Endothelial cell of umbilical vein (primary cell): ENCODE results near the gene NALCN. TPM values are rescaled to one million over a fixed set of nuclear protein-coding genes. Genes with fewer than 3 reads are reported as not detected.

Source experiments
- BruUV-seq: library from RNA; stranded (reverse); fragments of 400-500 nt; replicated peaks from 2 replicates; lab custom pipeline; 2021; lab: Mats Ljungman, UMichigan
- CTCF ChIA-PET: fragments of 300-600, 350-600 bp; sonication (Branson Sonifier 250); formaldehyde crosslinking; loops from one replicate; lab custom pipeline; 2021; ENCODE audit warnings: antibody characterized with exemption, inconsistent platforms; lab: Charles Lee
- POLR2A ChIA-PET: fragments of 300-600, 350-600 bp; sonication (Branson Sonifier 250); formaldehyde crosslinking; loops from one replicate; lab custom pipeline; 2021; ENCODE audit warnings: antibody characterized with exemption, inconsistent platforms; lab: Charles Lee
- DNase-seq: peaks from one replicate; pipeline ENCODE4 v3.0.0-alpha.2; 2011; ENCODE audit warnings: low read depth, low spot score
- FAIRE-seq: peaks from 2 replicates; lab custom pipeline; 2011; peaks lifted over from hg19 to GRCh38; lab: Jason Lieb, UNC
- H2AFZ ChIP-seq: 2 replicates; pipeline ENCODE4 v1.6.0; 2012; ENCODE audit warnings: low read depth, low read length, control low read depth, inconsistent platforms
- H3K27ac ChIP-seq: 2 replicates; pipeline ENCODE4 v1.5.1; 2011; ENCODE audit warnings: low read depth, mild to moderate bottlenecking, control low read depth, low read length, moderate library complexity; ENCODE audit not compliant: insufficient read depth
- H3K27me3 ChIP-seq, 2 experiments: 2 replicates each; pipeline versions ENCODE4 v1.6.0 to v1.6.1; 2011; ENCODE audit warnings: low read length in 2 of 2, mixed read lengths in 1 of 2; ENCODE audit not compliant: control insufficient read depth in 2 of 2, insufficient read depth in 2 of 2
- H3K36me3 ChIP-seq, 2 experiments: 2 replicates in 1 of 2; 3 replicates in 1 of 2; pipeline ENCODE4 v1.5.1; 2011; ENCODE audit warnings: low read length in 2 of 2, mild to moderate bottlenecking in 1 of 2, moderate library complexity in 1 of 2; ENCODE audit not compliant: control insufficient read depth in 2 of 2, insufficient read depth in 2 of 2; ENCODE audit errors: extremely low read depth in 1 of 2
- H3K4me1 ChIP-seq: 3 replicates; pipeline ENCODE4 v1.5.1; 2011; ENCODE audit warnings: mild to moderate bottlenecking, low read length; ENCODE audit not compliant: control insufficient read depth, insufficient read depth; ENCODE audit errors: extremely low read depth
- H3K4me2 ChIP-seq: 2 replicates; pipeline ENCODE4 v1.6.1; 2011; ENCODE audit warnings: low read length, control low read depth, mixed read lengths; ENCODE audit not compliant: insufficient read depth
- H3K4me3 ChIP-seq, 3 experiments: fragments of 200-600 bp in 1 of 3; sonication (generic), shearing (Covaris generic) in 1 of 3; replicated peaks in 1 of 3; 2 replicates each; pipeline ENCODE4 v1.5.1; 2011 to 2016; ENCODE audit warnings: control low read depth in 3 of 3, low read length in 3 of 3, mild to moderate bottlenecking in 2 of 3, inconsistent platforms in 1 of 3, low read depth in 1 of 3, moderate library complexity in 1 of 3; ENCODE audit not compliant: insufficient read depth in 1 of 3
- H3K79me2 ChIP-seq: 2 replicates; pipeline ENCODE4 v1.6.0; 2012; ENCODE audit warnings: low read length, inconsistent platforms; ENCODE audit not compliant: control insufficient read depth, insufficient read depth
- H3K9ac ChIP-seq: replicated peaks from 2 replicates; pipeline ENCODE3; 2011; ENCODE audit warnings: low read length, control low read depth; ENCODE audit not compliant: insufficient read depth; ENCODE audit errors: extremely low read depth
- H3K9me1 ChIP-seq: replicated peaks from 3 replicates; pipeline ENCODE4 v1.6.0; 2011; ENCODE audit warnings: mild to moderate bottlenecking, low read length; ENCODE audit not compliant: control insufficient read depth, insufficient read depth; ENCODE audit errors: extremely low read depth
- H3K9me3 ChIP-seq: replicated peaks from 2 replicates; pipeline ENCODE4 v1.5.1; 2012; ENCODE audit warnings: low read length, inconsistent platforms; ENCODE audit not compliant: control insufficient read depth, insufficient read depth
- H4K20me1 ChIP-seq: replicated peaks from 2 replicates; pipeline ENCODE3; 2011; ENCODE audit warnings: mild to moderate bottlenecking, low read length; ENCODE audit not compliant: control insufficient read depth, insufficient read depth; ENCODE audit errors: extremely low read depth
- CTCF ChIP-seq, 2 donors: IDR thresholded peaks; 1 replicate in 1 of 2; 2 replicates in 1 of 2; pipeline ENCODE4 v1.5.1; 2011; ENCODE audit warnings: low read length in 2 of 2, mild to moderate bottlenecking in 2 of 2, moderate library complexity in 2 of 2, control low read depth in 1 of 2, inconsistent platforms in 1 of 2, low read depth in 1 of 2; ENCODE audit not compliant: insufficient read depth in 1 of 2; ENCODE audit errors: extremely low read depth in 1 of 2
- EZH2 ChIP-seq: IDR thresholded peaks from 2 replicates; pipeline ENCODE4 v1.6.1; 2012; ENCODE audit warnings: borderline replicate concordance, low read depth, mild to moderate bottlenecking, moderate library complexity, low read length, inconsistent platforms; ENCODE audit not compliant: severe bottlenecking
- FOS ChIP-seq: IDR thresholded peaks from 2 replicates; pipeline ENCODE4 v1.6.1; 2011; ENCODE audit warnings: mild to moderate bottlenecking, low read length, moderate library complexity, borderline replicate concordance; ENCODE audit not compliant: insufficient read depth
- GATA2 ChIP-seq: IDR thresholded peaks from 2 replicates; pipeline ENCODE4 v1.7.0; 2011; ENCODE audit warnings: low read depth, mild to moderate bottlenecking, moderate library complexity, mixed read lengths, low read length; ENCODE audit not compliant: insufficient read length, insufficient read depth
- JUN ChIP-seq: IDR thresholded peaks from 2 replicates; pipeline ENCODE4 v1.6.1; 2011; ENCODE audit warnings: borderline replicate concordance, low read depth; ENCODE audit not compliant: insufficient read length, insufficient read depth
- MAX ChIP-seq: IDR thresholded peaks from 2 replicates; pipeline ENCODE4 v1.6.1; 2011; ENCODE audit not compliant: insufficient read depth, insufficient read length
- MYC ChIP-seq: IDR thresholded peaks from one replicate; pipeline ENCODE4 v1.6.1; 2011; ENCODE audit warnings: mild to moderate bottlenecking, low read depth, low read length
- POLR2A ChIP-seq: IDR thresholded peaks from 2 replicates; pipeline ENCODE4 v1.6.1; 2012; ENCODE audit warnings: low read depth, mild to moderate bottlenecking, control low read depth, low read length
- POLR2AphosphoS5 ChIP-seq: IDR thresholded peaks from 2 replicates; pipeline ENCODE4 v1.6.1; 2012; ENCODE audit warnings: low read depth, mild to moderate bottlenecking, control low read depth, low read length, moderate library complexity; ENCODE audit not compliant: insufficient read depth
- dilution Hi-C: fragments of 300-500 bp; cut with MboI; formaldehyde crosslinking; loops from one replicate; pipeline ENCODE4 v1.15.0; 2019; ENCODE audit warnings: low sequenced_read_pairs; ENCODE audit not compliant: extremely low pct_ligation_motif_present
- intact Hi-C: fragments of 100-400 bp; cut with micrococcal nuclease; formaldehyde crosslinking; loops from one replicate; pipeline ENCODE4 v1.10.0; 2022
- polyA plus RNA-seq, 4 experiments: library from polyadenylated mRNA; depleted of rRNA in 3 of 4; stranded (reverse) in 3 of 4; unstranded in 1 of 4; fragments of >200 nt; gene quantifications; 2 replicates each; pipeline versions ENCODE4 v1.2.1 to v1.2.3, GENCODE V29; 2011 to 2012; ENCODE audit warnings: missing spikeins in 1 of 4
- total RNA-seq: library from RNA; stranded (reverse); gene quantifications from 2 replicates; pipeline ENCODE4 v1.2.3, GENCODE V29; 2021

The NALCN gene
- total and polyA plus RNA-seq, 2 donors (not counting 3 experiments of a cell fraction or from before 2014, with no cell fraction given): 3.3 to 4.4 TPM

GRCh38 chr13:101382701-101383100, 33.6 kb downstream of the NALCN start:
- no peaks in the 10 kb centered on the region for H3K9me3 ChIP-seq
- DNase-seq (peak; percentile 80), FAIRE-seq (no peak)
- ChIA-PET CTCF (interaction anchor here (1.0 to 1.1 kb wide), 2 partner anchors 23 to 238 kb away, joined by 3 read pairs; no protein-coding TSS in a partner anchor), POLR2A (no interaction called here)
- H3K36me3 ChIP-seq: no peaks in the 10 kb centered on the region
- H3K4me1 ChIP-seq: no peaks in the 10 kb centered on the region
- dilution Hi-C loops (no loop called here), intact Hi-C loops (loop anchor here (5.0 kb wide), 1 partner anchor 170 kb away; no protein-coding TSS in a partner anchor)
- no peak overlapping the region for H3K4me2 ChIP-seq
- no peaks in the 10 kb centered on the region for H3K79me2 ChIP-seq
- no peaks in the 10 kb centered on the region for H3K9me1 ChIP-seq
- no peaks in the 10 kb centered on the region for H4K20me1 ChIP-seq
- H3K27me3 ChIP-seq: no peaks in the 10 kb centered on the region
- no peak overlapping the region for H3K27ac ChIP-seq
- no peak overlapping the region for H3K9ac ChIP-seq
- H3K4me3 ChIP-seq: no peak overlapping the region
- TF ChIP-seq MAX (no peak), POLR2A (no peak), EZH2 (no peak), MYC (no peak), CTCF (IDR thresholded peaks at IDR 0.05; ENCODE audit: extremely low read depth in 1 of 2, insufficient read depth in 1 of 2, low read depth in 1 of 2, low read length in 2 of 2) (no peak), POLR2AphosphoS5 (no peak), JUN (no peak), GATA2 (no peak), FOS (no peak)
- no TSS peak for BruUV-seq
- no peak overlapping the region for H2AFZ ChIP-seq
